Measurements from ENCODE around the gene ADCK2. TPM values are rescaled to one million over a fixed set of nuclear protein-coding genes. Genes with fewer than 3 reads are reported as not detected.

Gene ADCK2
- polyA plus RNA-seq, 1 donor from 2014 or later = 38.4 TPM

Other genes starting within 250 kb of the ADCK2 start
- 124 TPM for gene MKRN1, start 193.4 kb upstream of the ADCK2 start, polyA plus RNA-seq
- gene DENND2A, start 32.1 kb upstream of the ADCK2 start, polyA plus RNA-seq = not detected
- 367 TPM for gene NDUFB2, start 23.8 kb downstream of the ADCK2 start, polyA plus RNA-seq

Data from IgD-negative memory B cell (primary cell).